Renal cortical epithelial cell (primary cell): ENCODE data around the gene PARD3. TPM values are rescaled to one million over a fixed set of nuclear protein-coding genes. Genes with fewer than 3 reads are reported as not detected.
"Not testable (repeated sequence)": the region's sequence is repeated elsewhere in the genome, so short reads cannot be mapped to it uniquely, and the experiment has no call there.

Experiments
- DNase-seq: peaks from one replicate; pipeline ENCODE4 v3.0.0-alpha.2; 2011; ENCODE audit warnings: low read depth
- total RNA-seq: library from RNA; depleted of rRNA; stranded (reverse); fragments of >200 nt; gene quantifications from 2 replicates; pipeline ENCODE4 v1.2.3, GENCODE V29; 2014

Gene PARD3
- total RNA-seq, 1 donor from 2014 or later = 154 TPM

DNA sequence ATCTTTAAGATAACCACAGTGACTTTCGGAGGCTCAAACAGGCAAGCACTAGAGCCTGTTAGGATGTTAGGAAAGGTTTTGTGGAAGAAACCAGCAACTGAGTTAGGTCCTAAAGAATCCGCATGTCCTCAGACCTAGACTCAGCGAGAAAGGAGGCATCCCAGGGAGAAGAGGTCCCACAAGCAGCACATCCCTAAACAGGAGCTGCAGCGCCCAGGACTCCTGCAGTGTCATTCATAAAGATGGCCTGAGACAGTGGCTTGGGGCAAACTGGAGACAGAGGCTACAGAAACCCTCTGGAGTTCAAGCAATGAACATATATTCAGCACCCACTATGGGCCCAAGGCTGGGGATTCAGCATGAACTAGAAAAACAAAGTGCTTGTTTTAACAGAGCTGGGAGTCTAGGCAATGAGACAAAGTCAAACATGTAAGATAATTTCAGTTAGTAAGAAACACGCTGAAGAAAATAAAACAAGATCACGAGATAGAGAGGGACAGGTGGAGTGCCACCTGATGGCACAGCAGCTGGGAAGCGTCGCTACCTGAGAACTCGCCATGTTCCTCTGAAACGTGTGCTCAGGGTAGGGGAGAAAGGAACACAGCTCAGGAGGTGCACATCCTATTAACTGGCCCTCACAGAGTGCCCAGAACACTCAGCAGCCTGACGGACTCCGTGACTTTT lies 48.1 kb downstream of the PARD3 start:
- no peak for DNase-seq

DNA sequence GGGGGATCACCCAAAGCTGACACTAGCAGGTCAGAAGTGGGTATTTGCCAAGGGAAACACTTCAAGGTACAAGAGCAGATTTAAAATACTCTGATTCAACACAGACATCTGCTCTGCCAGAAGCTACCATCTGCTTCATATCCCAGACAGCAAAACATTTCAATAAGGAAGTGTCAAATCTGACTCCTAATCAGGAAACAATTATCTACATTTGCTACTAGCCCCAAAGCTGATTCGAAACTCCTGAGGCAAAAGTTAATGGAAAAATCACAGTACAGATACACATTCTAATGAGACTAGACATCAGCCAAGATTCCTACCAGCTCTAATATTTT lies 48.9 kb downstream of the PARD3 start:
- DNase-seq = no peak

DNA sequence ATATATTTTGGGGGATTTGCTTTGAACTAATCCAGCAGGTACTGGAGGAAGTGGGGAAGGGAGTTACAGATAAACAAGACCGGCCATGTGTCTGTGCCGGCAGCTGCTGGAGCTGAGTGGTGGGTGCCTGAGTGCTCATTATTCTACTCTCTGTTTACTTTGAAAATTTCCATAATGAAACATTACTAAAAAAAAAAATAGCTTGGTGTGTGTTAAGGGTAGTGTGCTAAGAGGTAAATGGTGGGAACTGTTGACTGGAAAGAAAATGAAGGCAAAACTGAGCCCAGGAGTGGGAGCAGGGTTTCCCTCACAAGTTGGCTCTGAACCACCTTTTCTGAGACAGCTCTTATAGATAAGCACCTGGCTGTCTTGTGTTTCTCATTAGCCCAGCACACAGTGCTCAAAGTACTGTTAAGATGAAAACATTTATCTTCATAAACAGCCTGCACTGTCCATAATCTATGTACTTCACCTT lies 50.6 kb downstream of the PARD3 start:
- no peak for DNase-seq

GRCh38 chr10:34762603-34763299 lies 52.3 kb downstream of the PARD3 start:
- no peak for DNase-seq

- DNase-seq = no peak
Measured at GRCh38 chr10:34762156-34762555, 52.9 kb downstream of the PARD3 start.

DNA sequence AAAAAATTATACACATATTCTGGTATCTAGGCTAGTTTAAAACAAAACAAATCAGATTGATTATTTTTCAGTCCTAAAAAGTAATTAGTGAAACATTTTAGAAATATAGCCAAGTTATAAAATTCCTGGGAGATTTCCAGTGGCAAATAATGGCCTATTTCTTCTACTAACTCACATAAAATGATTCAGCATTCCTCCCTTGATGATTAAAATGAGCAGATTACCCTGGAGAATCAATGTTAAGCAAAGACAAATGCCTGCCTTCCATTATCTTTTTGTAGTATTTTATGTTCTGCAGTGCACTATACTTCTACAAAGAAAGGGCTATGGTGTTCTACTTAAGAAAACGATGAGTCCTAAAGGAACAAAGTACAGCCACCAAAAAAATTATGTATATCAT lies 53.6 kb downstream of the PARD3 start:
- DNase-seq = no peak

GRCh38 chr10:34760606-34761005 lies 54.5 kb downstream of the PARD3 start:
- peak; percentile 66 for DNase-seq

DNA sequence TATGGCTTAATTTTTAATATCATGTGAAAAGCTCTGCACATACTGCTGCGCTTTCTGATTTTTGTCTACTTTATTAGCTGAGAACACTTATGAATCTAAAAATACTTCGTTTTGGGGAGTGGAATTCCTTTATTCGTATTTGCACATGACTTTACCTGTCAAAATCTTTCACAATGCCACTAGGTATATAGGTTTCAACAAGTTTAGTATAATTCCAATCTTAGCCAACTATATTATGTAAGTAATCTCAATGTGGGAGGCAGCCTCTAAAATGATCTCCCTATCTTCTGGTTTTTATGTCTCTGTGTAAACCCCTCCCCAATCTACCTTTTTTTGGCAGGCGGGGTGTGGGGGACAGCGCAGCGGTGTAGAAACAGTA lies 55.3 kb downstream of the PARD3 start:
- DNase-seq = no peak

DNA sequence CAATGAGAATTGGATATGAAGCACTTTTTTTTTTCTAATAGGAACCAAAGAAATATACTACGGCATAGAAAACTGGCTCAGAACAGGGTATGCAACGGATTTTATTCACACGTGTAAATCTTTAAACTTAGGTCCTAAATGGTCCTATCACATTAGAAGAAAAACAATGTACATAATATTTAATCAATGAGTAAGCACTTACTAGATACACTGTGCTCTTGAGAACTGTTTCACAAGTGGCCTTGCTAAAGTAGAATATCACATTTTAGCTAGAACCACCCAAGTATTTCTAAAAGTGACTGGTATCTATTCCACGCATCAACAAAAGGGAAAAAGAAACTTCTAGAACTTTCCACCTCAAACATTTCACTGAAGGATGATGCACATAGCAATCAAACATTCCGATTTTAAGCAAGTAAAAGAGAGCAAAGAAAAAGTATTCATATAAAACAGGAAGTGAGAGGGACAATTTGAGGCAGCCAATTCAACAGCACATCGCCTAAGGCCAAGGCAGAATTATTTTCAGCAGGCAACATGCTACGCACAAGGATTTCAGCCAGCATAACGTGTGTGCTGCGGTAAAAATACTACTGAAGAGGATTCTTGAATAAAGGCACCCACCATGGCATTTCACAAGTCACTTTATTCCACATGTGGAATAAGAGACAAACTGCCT lies 55.8 kb downstream of the PARD3 start:
- no peak for DNase-seq

DNA sequence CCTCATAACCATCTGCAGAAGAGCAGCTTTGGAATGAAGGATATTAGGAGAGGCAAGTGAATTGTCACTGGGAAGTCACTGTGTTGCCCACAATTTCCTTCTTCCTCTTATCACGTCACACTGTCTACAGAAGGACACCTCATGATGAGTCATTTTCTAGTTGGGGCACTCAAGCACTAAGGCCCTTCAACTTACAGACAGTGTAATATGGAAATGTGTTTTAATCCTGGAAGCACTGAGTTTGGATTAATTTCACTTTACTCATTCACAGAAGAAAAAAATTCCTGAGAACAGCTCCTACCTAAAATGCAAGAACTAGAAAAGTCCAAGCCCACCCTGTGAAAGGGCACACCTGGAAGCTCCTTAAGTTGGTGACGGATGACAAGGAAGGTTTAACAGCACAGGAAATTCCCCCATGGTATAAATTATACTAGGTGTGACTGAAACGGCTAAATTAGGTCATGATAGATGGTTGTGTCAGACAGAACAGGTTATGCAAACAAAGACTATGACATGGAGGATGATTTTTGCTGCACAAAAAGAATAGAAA lies 56.6 kb downstream of the PARD3 start:
- peak; percentile 97 for DNase-seq

GRCh38 chr10:34757933-34758332 lies 57.2 kb downstream of the PARD3 start:
- no peak for DNase-seq

GRCh38 chr10:34757181-34757580 lies 57.9 kb downstream of the PARD3 start:
- DNase-seq = not testable (repeated sequence)

DNA sequence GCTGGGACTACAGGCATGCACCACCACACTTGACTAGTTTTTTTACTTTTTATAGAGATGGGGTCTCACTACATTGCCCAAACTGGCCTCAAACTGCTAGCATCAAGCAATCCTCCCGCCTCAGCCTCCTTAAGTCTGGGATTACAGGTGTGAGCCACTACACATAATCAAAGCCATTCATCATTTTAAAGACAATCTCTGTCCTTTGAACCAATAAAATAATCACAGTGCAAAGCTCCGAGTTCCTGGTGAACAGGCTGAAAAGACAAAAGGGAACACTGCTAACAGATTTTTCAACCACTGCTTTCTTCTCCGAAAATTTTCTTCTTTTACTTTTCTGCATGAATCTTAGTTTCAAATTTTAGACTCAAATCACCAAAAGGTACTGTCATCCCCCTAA lies 58.5 kb downstream of the PARD3 start:
- no peak for DNase-seq

DNA sequence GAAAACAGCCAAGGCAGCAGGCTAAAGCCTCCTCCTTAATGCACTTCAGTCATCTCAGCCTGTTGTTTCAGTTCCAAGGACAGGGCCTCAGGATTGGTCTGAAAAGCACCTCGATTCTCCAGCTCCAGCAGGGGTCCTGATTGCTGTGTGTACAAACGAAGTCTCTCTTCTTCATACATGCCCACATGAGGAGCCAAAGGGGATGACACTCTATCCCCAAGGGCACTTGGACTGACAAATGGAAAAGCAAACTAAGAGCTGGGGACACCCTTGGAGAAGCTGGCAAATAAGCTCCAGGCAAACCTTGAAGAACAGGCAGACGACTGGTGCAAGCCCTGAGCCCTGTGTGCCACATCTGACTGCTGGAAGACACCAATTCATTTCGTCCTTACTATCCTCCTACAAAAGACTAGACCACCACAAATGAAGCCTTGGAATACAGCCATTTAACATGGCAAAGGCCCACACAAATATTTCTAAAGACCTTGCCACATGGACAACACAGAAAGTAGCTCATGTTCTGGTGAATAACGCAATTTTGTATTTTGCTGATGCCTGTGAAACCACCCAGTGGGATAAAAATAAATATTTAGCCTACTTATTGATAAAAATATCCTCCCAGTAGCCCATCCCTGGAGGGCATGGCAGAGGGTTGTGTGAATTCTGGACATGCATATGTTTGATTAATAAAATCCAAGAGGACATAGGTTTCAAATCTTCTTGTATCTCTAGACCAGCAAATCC lies 61.9 kb downstream of the PARD3 start:
- DNase-seq = no peak

- no peak for DNase-seq
Measured at GRCh38 chr10:34751272-34751671, 63.8 kb downstream of the PARD3 start.

GRCh38 chr10:34750795-34751194 lies 64.3 kb downstream of the PARD3 start:
- DNase-seq = not testable (repeated sequence)

GRCh38 chr10:34748767-34749166 lies 66.3 kb downstream of the PARD3 start:
- DNase-seq = no peak

- no peak for DNase-seq
Measured at GRCh38 chr10:34748357-34748756, 66.7 kb downstream of the PARD3 start.

DNA sequence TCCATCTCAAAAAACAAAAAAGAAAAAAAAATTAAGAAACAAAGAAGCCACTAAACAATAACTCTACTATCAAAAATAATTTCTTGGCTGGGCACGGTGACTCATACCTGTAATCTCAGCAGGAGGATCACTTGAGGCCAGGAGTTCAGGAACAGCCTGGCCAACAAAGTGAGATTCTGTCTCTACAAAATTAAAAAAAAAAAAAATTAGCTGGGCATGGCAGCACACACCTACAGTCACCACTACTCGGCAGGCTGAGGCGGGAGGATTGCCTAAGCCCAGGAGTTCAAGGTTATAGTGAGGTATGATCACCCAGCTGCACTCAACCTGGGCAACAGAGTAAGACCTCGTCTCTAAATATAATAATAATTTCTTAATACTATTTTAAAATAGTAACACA lies 69.0 kb downstream of the PARD3 start:
- DNase-seq = no peak

GRCh38 chr10:34745244-34745643 lies 69.9 kb downstream of the PARD3 start:
- no peak for DNase-seq

GRCh38 chr10:34744590-34744989 lies 70.5 kb downstream of the PARD3 start:
- no peak for DNase-seq

DNA sequence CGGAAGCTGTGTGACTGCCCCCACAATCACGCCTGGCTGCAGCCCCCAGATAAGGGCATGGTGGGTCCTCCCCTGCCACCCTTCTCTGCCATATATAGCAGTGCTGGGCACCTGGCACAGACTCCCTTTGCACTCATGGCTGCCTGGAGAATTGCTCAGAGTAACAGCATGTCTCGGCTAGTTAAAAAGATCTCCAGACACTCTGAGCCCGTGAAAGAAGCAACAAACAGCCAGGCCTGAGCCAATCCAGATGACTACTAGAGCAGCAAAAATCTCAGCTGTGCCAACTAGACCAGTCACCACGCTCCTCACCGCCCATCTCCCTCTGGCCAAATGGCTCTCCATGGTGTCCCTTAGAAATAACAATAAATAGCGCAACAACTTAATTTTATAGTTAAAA lies 71.3 kb downstream of the PARD3 start:
- DNase-seq = peak; percentile 62
